Immature natural killer cell (primary cell): ENCODE data around the gene IGFBPL1. TPM values are rescaled to one million over a fixed set of nuclear protein-coding genes. Genes with fewer than 3 reads are reported as not detected.

Experiments
- DNase-seq, 3 donors: peaks; one replicate each; pipeline ENCODE4 v3.0.0; 2022; ENCODE audit warnings: mixed read lengths in 1 of 3
- H3K27ac Mint-ChIP-seq, 6 donors: one replicate each; pipeline ENCODE4 v1.8.0; 2020; ENCODE audit warnings: mixed read lengths in 6 of 6, mild to moderate bottlenecking in 5 of 6, inconsistent platforms in 4 of 6, moderate library complexity in 3 of 6
- H3K27me3 Mint-ChIP-seq, 3 donors: one replicate each; pipeline ENCODE4 v1.8.0; 2020 to 2021; ENCODE audit warnings: low read depth in 3 of 3, mild to moderate bottlenecking in 3 of 3, mixed read lengths in 3 of 3, moderate library complexity in 3 of 3, inconsistent platforms in 1 of 3
- H3K36me3 Mint-ChIP-seq, 3 donors: one replicate each; pipeline ENCODE4 v1.8.0; 2020; ENCODE audit warnings: mixed read lengths in 3 of 3, inconsistent platforms in 2 of 3, mild to moderate bottlenecking in 2 of 3
- H3K4me1 Mint-ChIP-seq, 2 donors: one replicate each; pipeline ENCODE4 v1.8.0; 2020; ENCODE audit warnings: inconsistent platforms in 2 of 2, mild to moderate bottlenecking in 2 of 2, mixed read lengths in 2 of 2, moderate library complexity in 1 of 2
- H3K4me3 Mint-ChIP-seq, 5 donors: one replicate each; pipeline ENCODE4 v1.8.0; 2020; ENCODE audit warnings: mild to moderate bottlenecking in 5 of 5, mixed read lengths in 5 of 5, inconsistent platforms in 3 of 5, moderate library complexity in 3 of 5
- H3K9me3 Mint-ChIP-seq, 6 donors: one replicate each; pipeline ENCODE4 v1.8.0; 2020; ENCODE audit warnings: mild to moderate bottlenecking in 6 of 6, mixed read lengths in 6 of 6, inconsistent platforms in 4 of 6, moderate library complexity in 3 of 6
- polyA plus RNA-seq, 3 donors: library from polyadenylated mRNA; unstranded; fragments of 300-500 nt; fragmentation: Illumina TruSeq; gene quantifications; one replicate each; pipeline ENCODE4 v1.2.3, GENCODE V29; 2021

IGFBPL1 gene
- polyA plus RNA-seq, 3 donors from 2014 or later, result not detected

- no peak for DNase-seq
- no peak overlapping the region for H3K27ac Mint-ChIP-seq
- H3K9me3 Mint-ChIP-seq, result no peaks in the 10 kb centered on the region
- H3K27me3 Mint-ChIP-seq, result peaks cover 0 to 3% (median 2%) of the 10 kb centered on the region in 3 donors
- H3K36me3 Mint-ChIP-seq, result no peaks in the 10 kb centered on the region
- H3K4me1 Mint-ChIP-seq, result no peaks in the 10 kb centered on the region
- no peak overlapping the region for H3K4me3 Mint-ChIP-seq
Measured at GRCh38 chr9:38357350-38358114, 66.7 kb downstream of the IGFBPL1 start.

GRCh38 chr9:38356851-38357250 is 67.4 kb downstream of the IGFBPL1 start:
- no peaks in the 10 kb centered on the region for H3K9me3 Mint-ChIP-seq
- no peak for DNase-seq
- no peaks in the 10 kb centered on the region for H3K4me1 Mint-ChIP-seq
- H3K4me3 Mint-ChIP-seq, result no peak overlapping the region
- peaks cover 0 to 3% (median 2%) of the 10 kb centered on the region in 3 donors for H3K27me3 Mint-ChIP-seq
- H3K36me3 Mint-ChIP-seq, result no peaks in the 10 kb centered on the region
- H3K27ac Mint-ChIP-seq, result peak overlapping the region in 1 of 6 donors; percentile 12

Other genes with a start within 250 kb of the IGFBPL1 start
- gene ALDH1B1, start 31.8 kb downstream of the IGFBPL1 start, polyA plus RNA-seq, result 10 to 100 TPM in 2 of 3 donors, 1 to 10 TPM in 1; 8.8 to 14.2 (median 10.9) TPM
- not detected for gene ANKRD18A, start 196.1 kb upstream of the IGFBPL1 start, polyA plus RNA-seq